ENCODE measurements around the gene IER5L.

- no peak for TF ChIP-seq POLR2AphosphoS5 (IDR thresholded peaks at IDR 0.05; ENCODE audit: borderline replicate concordance, low read depth, low read length)
- no peak for TF ChIP-seq EZH2 (IDR thresholded peaks at IDR 0.05)
Observed at GRCh38 chr9:129195606-129196005, 17.5 kb upstream of the IER5L start.

Measured in SK-N-MC (cell line).